CMK (cell line): Measurements from ENCODE around the gene ILRUN.
"Not testable (repeated sequence)": the region's sequence is repeated elsewhere in the genome, so short reads cannot be mapped to it uniquely, and the experiment has no call there.

Experiments used
- DNase-seq: peaks from one replicate; pipeline ENCODE4 v3.0.0-alpha.2; 2010; ENCODE audit warnings: low read depth

The ILRUN gene

GRCh38 chr6:34697544-34697836 lies 923 bp upstream of the ILRUN start:
- DNase-seq = no peak

- no peak for DNase-seq
Measured at GRCh38 chr6:34696189-34696738, 303 bp downstream of the ILRUN start.

DNA sequence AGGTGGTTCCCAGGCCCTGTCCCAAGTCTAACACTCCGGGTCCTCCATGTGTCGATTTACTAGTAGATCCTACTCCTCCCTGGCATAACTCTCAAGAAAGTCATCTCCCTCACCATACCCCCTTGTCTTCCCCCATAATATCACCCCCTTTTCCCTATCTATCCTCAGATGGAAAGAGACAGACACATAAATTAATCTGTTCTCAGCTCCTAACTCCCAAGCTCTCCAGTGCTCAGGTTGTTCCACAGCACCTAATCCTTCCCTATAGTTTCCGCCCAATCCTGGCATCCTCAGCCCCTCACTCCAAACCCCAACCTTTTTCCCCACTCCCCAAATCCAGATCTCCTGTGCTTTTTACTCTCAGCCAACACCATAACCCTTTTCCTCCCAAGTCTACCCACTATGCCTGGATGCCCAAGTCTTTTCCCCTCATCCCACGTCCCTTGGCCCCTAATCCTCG lies 808 bp downstream of the ILRUN start:
- DNase-seq = no peak

DNA sequence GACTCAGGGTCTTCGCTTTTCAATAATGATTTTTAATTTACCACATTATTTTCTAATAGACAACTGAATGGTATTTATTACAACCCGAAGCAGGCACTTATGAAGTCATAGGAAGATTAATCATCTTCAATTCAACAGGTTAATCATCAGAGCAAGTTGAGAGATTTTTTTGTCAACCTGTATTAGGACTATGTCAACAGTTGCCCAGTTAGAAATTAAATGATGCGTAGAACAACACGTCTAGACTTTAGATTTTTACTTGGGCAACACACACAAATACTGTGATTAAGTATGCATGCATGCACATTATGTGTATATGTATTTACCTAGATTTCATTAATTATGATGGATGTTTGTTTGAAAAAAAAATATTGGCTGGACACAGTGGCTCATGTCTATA lies 4.3 kb downstream of the ILRUN start:
- no peak for DNase-seq

DNA sequence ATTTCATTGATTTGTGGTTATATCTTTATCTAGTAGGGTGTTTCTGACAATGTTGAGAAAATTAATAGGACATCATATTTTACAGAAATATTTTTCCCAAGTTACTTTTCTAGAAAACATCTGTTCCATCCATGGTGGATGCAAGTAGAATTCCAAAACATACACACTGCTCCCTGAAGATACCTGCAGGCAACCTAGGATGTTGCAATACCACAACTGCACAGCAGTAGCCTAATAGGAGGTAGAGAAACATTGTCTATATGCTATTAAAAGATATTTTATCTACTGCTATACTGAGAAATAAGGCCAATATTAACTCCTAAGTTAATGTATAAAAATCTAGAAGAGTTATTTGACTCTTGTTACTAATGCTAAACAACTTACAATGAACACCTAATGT lies 6.8 kb downstream of the ILRUN start:
- DNase-seq = no peak

DNA sequence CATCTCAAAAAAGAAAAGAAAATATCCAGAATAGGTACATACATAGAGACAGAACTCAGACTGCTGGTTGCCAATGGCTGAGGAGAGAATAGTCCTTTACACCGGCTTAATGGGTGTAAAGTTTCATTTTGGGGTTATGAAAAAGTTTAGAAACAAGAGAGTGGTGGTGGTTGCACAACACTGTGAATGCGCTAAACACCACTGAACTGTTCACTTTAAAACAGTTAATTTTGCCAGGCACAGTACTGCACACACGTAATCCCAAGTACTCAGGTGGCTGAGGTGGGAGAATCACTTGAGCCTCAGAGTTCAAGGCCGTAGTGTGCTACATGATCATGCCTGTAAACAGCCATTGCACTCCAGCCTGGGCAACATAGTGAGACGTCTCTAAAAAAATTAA lies 7.6 kb downstream of the ILRUN start:
- DNase-seq = no peak

GRCh38 chr6:34684919-34685318 lies 11.6 kb downstream of the ILRUN start:
- no peak for DNase-seq

- DNase-seq = no peak
Measured at GRCh38 chr6:34684364-34684763, 12.2 kb downstream of the ILRUN start.

DNA sequence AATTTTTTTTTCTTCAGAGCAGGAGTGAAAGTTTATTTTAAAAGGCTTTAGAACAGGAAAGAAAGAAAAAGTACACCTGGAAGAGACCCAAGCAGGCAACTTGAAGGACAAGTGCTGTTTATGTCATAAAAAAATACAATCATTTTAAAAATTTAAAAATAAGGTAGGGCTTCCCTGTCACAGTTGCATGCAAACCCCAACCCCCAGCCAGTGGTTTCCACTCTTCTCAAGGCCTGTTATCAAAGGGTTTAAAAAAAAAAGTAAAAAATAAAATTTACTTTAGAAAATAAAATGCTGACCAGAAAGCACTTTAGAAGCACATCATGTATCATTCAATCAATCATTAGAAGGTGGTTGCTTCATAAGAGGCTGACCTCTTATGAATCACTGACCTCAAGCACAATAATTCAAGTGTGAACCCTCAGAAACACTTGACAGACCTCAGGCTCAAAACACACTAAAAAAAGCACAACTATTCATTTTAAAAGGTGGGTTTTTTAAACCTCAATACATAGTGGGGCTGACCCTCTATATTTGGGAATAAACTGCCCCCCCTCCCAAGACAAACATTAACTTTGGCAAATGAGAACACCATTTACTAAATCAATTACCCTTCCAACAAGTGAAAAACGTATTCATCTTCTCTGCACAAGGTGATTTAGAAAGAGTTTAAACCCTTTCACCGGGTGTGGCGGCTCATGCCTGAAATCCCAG lies 15.6 kb downstream of the ILRUN start:
- no peak for DNase-seq

GRCh38 chr6:34680313-34680712 lies 16.3 kb downstream of the ILRUN start:
- DNase-seq = not testable (repeated sequence)

GRCh38 chr6:34679552-34680253 lies 16.9 kb downstream of the ILRUN start:
- no peak for DNase-seq

DNA sequence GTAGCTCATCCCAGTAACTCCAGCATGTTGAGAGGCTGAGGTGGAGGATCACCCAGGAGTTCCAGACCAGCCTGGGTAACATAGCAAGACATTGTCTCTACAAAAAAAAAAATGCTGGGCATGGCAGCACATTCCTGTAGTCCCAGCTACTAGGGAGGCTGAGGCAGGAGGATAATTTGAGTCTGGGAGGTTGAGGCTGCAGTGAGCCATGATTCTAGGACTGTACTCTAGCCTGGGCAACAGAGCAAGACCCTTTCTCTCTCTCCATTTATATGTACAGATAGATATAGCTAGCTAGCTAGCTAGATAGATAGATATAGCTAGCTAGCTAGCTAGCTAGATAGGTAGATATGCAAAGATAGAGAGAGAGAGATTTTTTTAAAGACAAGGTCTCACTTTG lies 20.4 kb downstream of the ILRUN start:
- DNase-seq = no peak

DNA sequence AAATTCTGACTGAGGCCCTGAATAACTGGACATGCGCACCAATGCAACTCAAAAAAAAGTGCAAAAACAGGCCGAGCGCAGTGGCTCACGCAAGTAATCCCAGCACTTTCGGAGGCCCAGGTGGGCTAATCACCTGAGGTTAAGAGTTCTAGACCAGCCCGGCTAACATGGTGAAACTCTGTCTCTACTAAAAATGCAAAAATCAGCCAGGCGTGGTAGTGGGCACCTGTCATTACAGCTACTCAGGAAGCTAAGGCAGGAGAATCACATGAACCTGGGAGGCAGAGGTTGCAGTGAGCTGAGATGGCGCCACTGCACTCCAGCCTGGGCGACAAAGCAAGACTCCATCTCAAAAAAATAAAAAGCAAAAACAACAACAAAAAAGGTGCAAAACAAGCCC lies 21.6 kb downstream of the ILRUN start:
- DNase-seq = not testable (repeated sequence)

DNA sequence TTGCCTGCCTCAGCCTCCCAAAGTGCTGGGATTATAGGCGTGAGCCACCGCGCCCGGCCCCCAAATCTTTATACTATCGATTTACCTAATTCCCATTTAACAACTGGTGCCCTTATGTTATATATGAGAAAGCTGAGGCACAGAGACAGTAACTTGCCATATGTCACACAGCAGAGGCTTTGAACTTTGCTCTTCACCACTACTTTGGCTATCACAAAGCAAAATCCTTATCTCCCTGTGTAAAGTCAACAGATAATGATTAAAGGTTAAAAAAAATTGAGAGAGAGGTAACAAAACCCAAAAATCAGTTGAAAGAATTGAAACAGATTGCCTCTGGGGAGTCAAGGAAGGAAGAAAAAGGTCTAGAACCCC lies 22.3 kb downstream of the ILRUN start:
- DNase-seq = no peak

DNA sequence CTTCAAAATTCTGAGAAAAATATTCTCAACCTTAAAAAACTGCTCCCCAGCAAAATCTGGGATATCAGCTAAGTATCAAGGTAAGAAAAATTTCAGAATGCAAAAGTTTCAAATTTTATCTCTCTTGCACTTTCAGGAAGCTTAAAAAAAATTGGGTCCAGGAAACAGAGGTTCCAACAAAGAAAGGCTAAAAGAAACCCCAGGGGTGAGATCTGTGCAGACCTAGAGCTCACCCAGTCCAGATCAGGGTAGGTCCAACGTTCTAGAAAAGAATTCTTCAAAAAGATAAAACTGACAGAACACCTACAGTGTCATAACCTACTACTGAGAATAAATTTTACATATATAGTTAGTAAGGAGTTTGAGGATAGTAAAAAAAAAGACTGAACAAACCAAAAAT lies 23.5 kb downstream of the ILRUN start:
- no peak for DNase-seq

- DNase-seq = no peak
Measured at GRCh38 chr6:34672657-34673043, 23.9 kb downstream of the ILRUN start.

GRCh38 chr6:34671801-34672656 lies 24.5 kb downstream of the ILRUN start:
- no peak for DNase-seq

GRCh38 chr6:34671367-34671766 lies 25.2 kb downstream of the ILRUN start:
- DNase-seq = no peak

GRCh38 chr6:34668799-34669198 lies 27.8 kb downstream of the ILRUN start:
- not testable (repeated sequence) for DNase-seq

DNA sequence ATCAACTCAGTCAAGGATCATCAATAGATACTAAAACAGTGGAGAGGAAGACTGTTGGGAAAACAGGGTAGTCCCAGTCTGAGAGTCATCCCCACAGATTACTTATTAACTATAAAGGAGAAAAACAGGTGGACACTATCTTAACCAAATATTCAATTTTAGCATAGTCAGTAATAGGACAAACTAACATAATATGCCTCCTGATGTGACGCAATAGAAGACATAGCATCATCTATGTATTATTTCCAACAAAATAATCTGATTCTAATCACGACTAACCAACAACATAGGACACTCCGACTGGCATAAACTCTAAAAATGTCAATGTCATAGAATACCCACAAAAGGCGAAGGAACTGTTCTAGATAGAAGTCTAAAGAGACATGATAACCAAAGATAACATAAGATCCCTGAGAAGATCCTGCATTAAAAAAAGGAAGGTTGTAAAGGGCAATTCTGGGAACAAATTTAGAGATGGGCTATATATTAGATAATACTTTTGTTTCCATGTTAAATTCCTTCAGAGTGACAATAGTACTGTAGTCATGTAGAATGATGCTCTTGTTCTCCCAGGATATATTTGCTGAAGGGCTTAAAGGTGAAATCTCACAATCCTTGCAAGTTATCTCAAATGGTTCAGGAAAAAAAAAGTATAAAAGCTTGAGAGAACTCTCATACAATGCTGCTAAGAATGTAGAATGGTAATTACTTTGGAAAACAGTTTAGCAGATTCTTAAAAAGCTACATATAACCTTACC lies 28.9 kb downstream of the ILRUN start:
- no peak for DNase-seq

- no peak for DNase-seq
Measured at GRCh38 chr6:34665019-34665418, 31.5 kb downstream of the ILRUN start.
